Activated gamma-delta T cell treated with anti-CD3 and anti-CD28 coated beads, Interleukin-2, amount 50 U/mL, for 16 hours (primary cell): ENCODE data around the gene MAT1A.
"Not testable (repeated sequence)": the region's sequence is repeated elsewhere in the genome, so short reads cannot be mapped to it uniquely, and the experiment has no call there.

Experiments
- DNase-seq: peaks from one replicate; pipeline ENCODE4 v3.0.0-alpha.2; 2020; ENCODE audit warnings: low read depth

MAT1A gene

GRCh38 chr10:80289451-80290287, at the start of gene MAT1A:
TSS of gene MAT1A (minus strand) at chr10:80289658. CDS start at chr10:80289423, 235 bp downstream.
- DNase-seq = no peak

GRCh38 chr10:80333983-80334382, 44.5 kb upstream of the MAT1A start:
- no peak for DNase-seq

DNA sequence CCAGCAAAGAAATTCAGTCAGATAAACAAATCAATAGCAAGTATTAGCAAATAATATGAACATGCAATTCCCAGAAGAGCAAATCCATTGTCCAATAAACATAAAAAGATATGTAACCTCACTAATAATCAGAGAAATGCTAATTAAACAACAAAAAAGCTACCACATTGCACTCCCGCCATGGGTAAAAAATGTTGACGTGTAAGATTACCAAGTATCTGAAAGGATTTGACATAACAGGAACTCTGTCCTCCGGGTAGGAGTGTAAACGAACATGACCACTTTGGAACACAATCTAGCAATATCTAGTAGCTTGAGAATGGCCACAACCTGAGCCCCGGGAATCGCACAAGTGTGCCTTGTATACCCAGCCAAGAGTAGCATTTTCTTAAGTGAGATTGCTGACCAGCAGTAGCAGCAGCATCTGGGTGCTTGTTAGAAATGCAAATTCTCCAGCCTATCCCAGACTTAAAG, 35.5 kb upstream of the MAT1A start:
- DNase-seq = no peak

DNA sequence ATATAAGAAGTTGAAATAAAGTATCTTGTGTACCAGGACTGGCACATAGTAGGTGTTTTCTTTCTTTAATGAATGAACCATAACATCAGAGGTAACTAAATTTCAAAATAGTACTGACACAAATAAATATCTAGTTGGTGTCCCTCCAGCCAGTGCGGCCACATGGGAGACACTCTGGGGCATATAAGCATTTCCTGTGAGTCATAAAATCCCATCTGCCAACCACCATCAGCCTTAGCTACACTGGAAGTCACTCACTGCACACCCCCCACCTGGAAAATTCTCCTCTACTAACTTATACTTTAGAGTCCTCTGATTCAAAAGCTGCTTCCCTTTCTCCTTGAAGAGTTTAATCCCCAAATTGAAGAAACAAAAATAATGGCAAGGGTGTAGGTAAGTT, 34.6 kb upstream of the MAT1A start:
- DNase-seq = no peak

DNA sequence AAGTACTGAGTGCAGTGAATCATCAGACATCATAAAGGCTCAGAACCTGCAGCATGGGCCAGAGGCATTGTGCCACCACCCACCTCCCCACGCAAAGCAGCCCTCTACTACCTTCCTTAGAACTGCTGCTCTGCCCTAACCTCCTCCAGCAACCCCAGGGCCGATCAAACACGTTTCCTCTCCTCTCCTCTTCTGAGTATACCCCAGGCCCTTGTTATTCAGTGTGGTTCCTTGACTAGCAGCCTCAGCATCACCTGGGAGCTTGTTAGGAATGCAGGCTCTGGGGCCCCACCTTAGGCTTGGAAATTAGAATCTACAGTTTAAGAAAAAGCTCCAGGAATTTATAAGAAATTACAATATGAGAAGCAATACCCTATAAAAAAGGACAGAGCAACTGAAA, 33.9 kb upstream of the MAT1A start:
- DNase-seq = no peak

DNA sequence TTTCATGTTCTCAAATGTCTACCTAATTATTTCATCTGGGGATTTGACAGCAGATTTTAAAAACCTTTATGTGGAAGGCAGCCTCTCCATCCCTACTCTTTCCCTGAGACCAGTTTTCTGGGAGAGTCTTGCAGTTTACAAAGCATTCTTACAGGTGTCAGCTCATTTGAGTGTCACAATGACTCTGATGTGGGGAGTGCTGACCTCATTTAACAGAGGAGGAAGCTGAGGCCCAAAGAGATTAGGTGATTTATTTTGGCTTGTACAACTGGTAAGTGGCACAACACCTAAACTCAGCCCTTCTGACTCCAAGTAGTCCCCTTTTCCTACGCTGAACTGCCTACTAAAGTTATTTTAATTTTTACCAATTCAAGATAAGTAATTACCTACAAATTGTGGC, 33.3 kb upstream of the MAT1A start:
- no peak for DNase-seq

DNA sequence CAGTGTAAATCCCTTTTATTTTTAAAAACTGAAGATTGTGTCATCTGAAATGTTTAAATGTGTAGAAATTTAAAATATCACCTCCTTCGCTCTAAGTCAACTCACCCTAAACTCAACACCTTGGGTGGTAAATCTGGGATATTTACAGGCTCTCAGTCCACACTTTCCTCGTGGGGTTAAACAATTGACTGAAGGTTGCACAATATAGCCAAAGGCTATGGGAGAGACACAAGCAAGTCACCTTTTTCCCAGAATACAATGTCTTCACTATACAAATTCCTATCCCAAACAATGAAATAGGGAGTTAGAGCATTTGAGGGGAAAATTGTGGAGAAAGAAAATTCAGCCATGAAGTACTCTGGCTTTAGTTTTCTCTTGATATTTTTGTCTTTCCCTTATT, 32.7 kb upstream of the MAT1A start:
- DNase-seq = no peak

DNA sequence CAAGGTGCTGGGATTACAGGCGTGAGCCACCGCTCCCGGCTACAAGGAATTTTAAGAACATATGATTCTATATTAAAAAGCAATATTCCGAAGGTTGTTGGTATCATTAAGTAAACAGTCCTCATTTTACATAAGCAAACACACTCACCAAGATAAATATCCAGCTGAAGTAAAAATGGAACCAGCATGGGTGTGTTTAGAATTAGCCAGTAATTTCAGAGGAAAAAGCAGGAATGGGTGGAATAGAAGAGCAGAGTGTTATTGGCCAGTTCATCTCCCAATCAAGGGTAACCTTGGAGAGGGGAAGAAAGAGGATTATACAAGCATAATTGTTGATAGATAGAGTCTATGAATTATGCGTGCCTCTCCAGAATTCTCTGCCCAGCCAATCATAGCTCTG, 31.7 kb upstream of the MAT1A start:
- no peak for DNase-seq

- no peak for DNase-seq
These were observed 30.9 kb upstream of the MAT1A start for GRCh38 chr10:80320377-80320776.

DNA sequence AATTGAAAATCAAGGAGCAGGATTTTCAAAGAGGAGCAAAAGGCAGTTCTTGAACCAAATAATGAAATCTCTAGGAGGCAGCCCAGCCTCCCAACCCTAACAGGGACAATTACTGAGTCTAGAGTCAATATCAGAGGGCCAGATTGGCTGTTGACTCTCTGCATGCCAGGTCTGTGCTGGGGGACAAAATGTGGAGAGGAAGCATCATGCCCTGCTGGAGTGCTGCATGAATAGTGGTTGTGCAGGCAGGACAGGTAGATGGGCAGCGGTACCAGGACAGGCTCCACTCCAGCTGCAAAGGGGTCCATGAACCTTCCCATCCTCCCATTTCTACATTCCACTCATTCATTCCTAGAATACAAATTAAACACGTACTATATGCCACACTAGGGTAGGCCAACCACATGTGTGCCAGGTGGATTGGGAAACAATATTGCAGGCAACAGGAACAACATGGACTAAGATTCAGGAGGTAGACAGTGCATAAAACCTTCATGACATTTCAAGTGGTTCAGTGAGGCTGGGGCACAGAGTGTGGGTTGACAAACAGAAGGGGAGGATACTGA, 30.4 kb upstream of the MAT1A start:
- DNase-seq = no peak

- DNase-seq = no peak
These were observed 29.9 kb upstream of the MAT1A start for GRCh38 chr10:80319318-80319717.

DNA sequence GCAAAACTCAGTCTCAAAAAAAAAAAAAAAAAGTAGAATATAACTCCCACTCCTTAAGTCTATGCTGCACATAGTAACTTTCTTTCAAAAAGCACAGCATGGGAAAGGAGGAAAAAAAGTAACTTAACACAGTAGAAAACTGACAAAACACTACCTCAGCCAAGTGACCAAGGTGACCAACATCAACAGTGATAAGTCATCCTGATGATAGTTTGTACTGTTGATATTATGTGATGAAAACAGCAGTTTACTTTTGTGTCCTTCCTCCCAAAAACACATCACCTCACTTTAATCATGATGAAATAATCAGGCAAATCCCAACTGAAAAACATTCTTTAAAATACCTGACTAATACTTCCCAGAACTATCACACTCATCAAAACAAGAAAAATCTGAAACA, 29.3 kb upstream of the MAT1A start:
- no peak for DNase-seq

DNA sequence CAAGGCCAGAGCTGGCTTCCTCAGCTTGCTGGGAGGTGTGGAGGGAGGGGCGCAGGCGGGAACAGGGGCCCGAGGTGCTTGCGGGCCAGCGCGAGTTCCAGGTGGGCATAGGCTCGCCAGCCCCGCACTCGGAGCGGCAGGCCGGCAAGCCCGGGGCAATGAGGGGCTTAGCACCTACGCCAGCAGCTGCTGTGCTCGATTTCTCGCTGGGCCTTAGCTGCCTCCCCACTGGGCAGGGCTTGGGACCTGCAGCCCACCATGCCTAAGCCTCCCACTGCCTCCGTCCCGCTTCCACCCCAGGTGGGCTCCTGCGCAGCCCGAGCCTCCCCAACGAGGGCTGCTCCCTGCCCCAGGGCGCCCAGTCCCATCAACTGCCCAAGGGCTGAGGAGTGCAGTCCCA, 25.9 kb upstream of the MAT1A start:
- no peak for DNase-seq

DNA sequence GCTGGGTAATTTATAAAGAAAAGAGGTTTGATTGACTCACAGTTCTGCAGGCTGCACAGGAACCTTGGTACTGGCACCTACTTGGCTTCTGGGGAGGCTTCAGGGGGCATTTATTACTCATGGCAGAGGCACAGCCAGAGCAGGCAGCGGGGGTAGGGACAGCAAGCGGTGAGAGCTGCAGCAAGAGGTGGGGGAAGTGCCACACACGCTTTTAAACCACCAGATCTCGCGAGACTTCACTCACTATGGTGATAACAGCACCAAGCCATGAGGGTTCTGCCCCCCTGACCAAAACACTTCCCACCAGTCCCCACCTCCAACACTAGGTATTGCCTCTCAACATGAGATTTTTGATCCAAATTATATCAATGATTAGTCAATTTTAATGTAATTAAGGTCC, 24.1 kb upstream of the MAT1A start:
- DNase-seq = no peak

DNA sequence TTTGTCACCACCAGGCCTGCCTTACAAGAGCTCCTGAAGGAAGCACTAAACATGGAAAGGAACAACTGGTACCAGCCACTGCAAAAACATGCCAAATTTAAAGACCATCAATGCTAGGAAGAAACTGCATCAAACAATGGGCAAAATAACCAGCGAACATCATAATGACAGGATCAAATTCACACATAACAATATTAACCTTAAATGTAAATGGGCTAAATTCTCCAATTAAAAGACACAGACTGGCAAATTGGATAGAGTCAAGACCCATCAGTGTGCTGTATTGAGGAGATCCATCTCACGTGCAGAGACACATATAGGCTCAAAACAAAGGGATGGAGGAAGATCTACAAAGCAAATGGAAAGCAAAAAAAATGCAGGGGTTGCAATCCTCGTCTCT, 16.5 kb upstream of the MAT1A start:
- DNase-seq = not testable (repeated sequence)

- no peak for DNase-seq
These were observed 7.5 kb upstream of the MAT1A start for GRCh38 chr10:80296942-80297341.

DNA sequence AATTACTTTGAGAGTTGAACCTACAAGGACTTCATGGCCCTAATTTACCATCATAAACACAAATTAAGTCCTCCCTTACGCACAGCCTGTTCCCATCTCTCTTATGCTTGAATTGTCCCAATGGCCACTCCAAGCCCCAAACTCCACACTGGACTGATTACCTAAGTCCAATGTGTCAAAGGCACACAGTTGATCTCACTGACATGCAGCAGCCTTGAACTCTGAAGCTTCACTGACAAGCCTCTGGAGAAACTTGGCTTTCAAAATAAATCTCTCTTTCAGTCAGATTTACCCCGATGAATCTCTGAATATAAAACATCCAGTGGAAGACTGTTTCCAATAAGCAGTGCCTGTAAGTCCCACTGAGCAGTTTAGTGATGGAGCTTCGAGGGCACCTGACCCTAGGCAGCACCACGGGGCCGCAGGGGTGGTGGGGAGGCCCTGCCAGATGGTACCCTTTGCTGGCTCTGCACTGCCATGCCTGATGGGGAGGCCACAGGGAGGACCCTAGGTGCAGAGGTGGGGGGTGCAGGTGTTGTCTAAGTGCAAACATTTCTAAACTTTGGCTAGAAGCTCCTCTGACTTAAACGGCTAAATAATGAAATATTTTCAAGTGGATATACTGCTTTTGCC, 3.3 kb upstream of the MAT1A start:
- DNase-seq = no peak

GRCh38 chr10:80290474-80291220, 1.2 kb upstream of the MAT1A start:
- no peak for DNase-seq

- no peak for DNase-seq
These were observed 609 bp downstream of the MAT1A start for GRCh38 chr10:80288849-80289248.

DNA sequence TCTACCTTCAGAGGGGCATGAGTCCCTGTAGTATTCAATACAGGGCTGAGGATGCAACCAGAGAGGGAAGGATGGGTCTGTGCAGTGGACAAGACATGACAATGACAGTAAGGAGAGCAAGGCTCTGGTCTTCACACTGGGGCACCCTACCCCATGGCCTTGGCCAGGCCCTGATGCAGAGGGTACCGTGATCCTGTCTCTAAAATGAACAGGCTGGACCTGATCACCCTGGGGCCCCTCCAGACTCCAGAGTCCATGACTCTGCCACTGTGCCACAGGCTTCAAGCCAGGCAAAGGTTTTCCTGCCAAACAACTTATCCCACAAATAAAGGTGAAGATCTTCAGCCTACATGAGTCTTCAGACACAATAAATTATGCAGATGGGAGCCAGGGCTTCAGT, 4.9 kb downstream of the MAT1A start:
- no peak for DNase-seq

DNA sequence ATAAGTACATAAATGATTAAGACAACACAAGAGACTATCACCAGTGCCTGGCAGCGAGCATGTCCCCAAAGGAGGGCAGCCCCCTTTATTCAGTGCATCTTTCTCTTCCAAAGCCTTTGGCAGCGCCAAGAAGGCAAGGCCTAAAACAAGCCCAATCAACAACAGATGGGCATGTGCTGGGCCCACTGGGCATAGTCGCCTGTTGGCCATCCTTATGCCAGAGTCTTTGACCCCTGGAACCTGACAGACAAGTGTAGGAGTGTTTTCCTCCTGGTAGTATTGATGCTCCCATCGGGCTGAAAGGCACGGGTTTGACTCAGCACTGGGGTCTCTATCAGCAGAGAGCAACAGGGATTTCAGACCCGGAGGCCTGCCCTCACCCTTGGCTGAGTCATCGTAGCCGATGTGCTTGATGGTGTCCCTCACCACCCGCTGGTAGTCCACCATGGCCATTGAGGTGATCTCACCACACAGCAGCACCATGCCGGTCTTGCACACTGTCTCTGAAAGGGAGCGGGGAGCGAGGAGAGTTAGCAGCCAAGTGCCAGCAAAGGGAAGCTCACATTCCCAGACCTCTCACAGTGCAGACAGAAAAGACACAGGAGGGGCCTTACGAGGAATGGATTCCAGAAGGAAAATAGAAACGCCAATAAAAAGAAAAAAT, 5.8 kb downstream of the MAT1A start:
- DNase-seq = no peak

GRCh38 chr10:80283119-80283518, 6.3 kb downstream of the MAT1A start:
- no peak for DNase-seq
